Mesodermal cell (in vitro differentiated cells): ENCODE results near the gene TCTN1. TPM values are rescaled to one million over a fixed set of nuclear protein-coding genes. Genes with fewer than 3 reads are reported as not detected.
"Not testable (repeated sequence)": the region's sequence is repeated elsewhere in the genome, so short reads cannot be mapped to it uniquely, and the experiment has no call there.

Source experiments
- H3K27ac ChIP-seq: 2 replicates; pipeline ENCODE4 v1.7.0; 2013; ENCODE audit warnings: mild to moderate bottlenecking, low read depth, low read length, moderate library complexity; ENCODE audit not compliant: severe bottlenecking
- H3K36me3 ChIP-seq: 2 replicates; pipeline ENCODE4 v1.7.1; 2013; ENCODE audit warnings: mild to moderate bottlenecking, low read length, moderate library complexity; ENCODE audit not compliant: control insufficient read depth, insufficient read depth
- H3K4me1 ChIP-seq: one replicate; pipeline ENCODE4 v1.7.1; 2013; ENCODE audit warnings: mild to moderate bottlenecking, low read length; ENCODE audit not compliant: insufficient read depth, control insufficient read depth, poor library complexity, severe bottlenecking
- H3K4me3 ChIP-seq: 2 replicates; pipeline ENCODE4 v1.7.0; 2013; ENCODE audit warnings: low read length, control low read depth, mild to moderate bottlenecking; ENCODE audit not compliant: insufficient read depth, poor library complexity, severe bottlenecking; ENCODE audit errors: extremely low read depth
- H3K9me3 ChIP-seq: 2 replicates; pipeline ENCODE4 v1.7.1; 2013; ENCODE audit warnings: mild to moderate bottlenecking, low read length, moderate library complexity; ENCODE audit not compliant: control insufficient read depth
- WGBS, 2 experiments: methylation state at CpG; one replicate each; pipeline ENCODE4 v1.1.5; 2013; ENCODE audit warnings: missing lambda C conversion rate in 2 of 2; ENCODE audit not compliant: insufficient coverage in 2 of 2; 5-methylcytosine and 5-hydroxymethylcytosine counted together
- polyA plus RNA-seq, 2 experiments: library from polyadenylated mRNA; stranded (reverse); fragments of 50-300 nt; gene quantifications; one replicate each; pipeline ENCODE4 v1.2.3, GENCODE V29; 2013

TCTN1 gene
- 27.9 TPM for polyA plus RNA-seq (2013, experiment 1 of 2)
- 36.7 TPM for polyA plus RNA-seq (2013, experiment 2 of 2)

GRCh38 chr12:110613771-110614684 is at the start of gene TCTN1:
Gene TCTN1, plus strand, starts transcription at chr12:110614129. Its CDS starts 54 bp downstream, at chr12:110614183.
- peak within 1 kb of the TSS; percentile 49 for H3K27ac ChIP-seq
- WGBS, 2 experiments: 4 to 6% methylated on average over 41 to 55 of the region's 60 CpGs
- H3K4me1 ChIP-seq: no peaks in the 10 kb centered on the region

GRCh38 chr12:110564471-110564991 is 49.4 kb upstream of the TCTN1 start:
- H3K4me1 ChIP-seq: peaks cover 3% of the 10 kb centered on the region
- H3K36me3 ChIP-seq: peaks cover 3% of the 10 kb centered on the region
- H3K4me3 ChIP-seq: no peak overlapping the region
- 82 to 100% methylated on average over 1 to 2 of the region's 8 CpGs for whole genome bisulfite sequencing, 2 experiments
- H3K27ac ChIP-seq: no peak overlapping the region
- H3K9me3 ChIP-seq: peaks cover 9% of the 10 kb centered on the region

More at GRCh38 chr12:110613771-110614684, at the start of gene TCTN1:
- Histone ChIP-seq H3K4me3 (peak within 1 kb of the TSS; percentile 58), H3K36me3 (no peaks in the 10 kb centered on the region), H3K9me3 (no peaks in the 10 kb centered on the region)

- Histone ChIP-seq H3K4me3 (no peak overlapping the region), H3K9me3 (peaks cover 13% of the 10 kb centered on the region), H3K36me3 (peaks cover 3% of the 10 kb centered on the region), H3K27ac (no peak overlapping the region), H3K4me1 (peaks cover 3% of the 10 kb centered on the region)
- WGBS, 2 experiments: 96% methylated on average over 6 of the region's 8 CpGs
Observed at GRCh38 chr12:110565894-110566871, 47.7 kb upstream of the TCTN1 start.

- no peak overlapping the region for H3K4me3 ChIP-seq
- WGBS, 2 experiments: 90 to 96% methylated on average over 5 of the region's 5 CpGs
- peaks cover 3% of the 10 kb centered on the region for H3K4me1 ChIP-seq
- H3K9me3 ChIP-seq: peaks cover 21% of the 10 kb centered on the region
- H3K27ac ChIP-seq: no peak overlapping the region
- peaks cover 3% of the 10 kb centered on the region for H3K36me3 ChIP-seq
Observed at GRCh38 chr12:110566993-110567392, 46.9 kb upstream of the TCTN1 start.

GRCh38 chr12:110568752-110569151 is 45.2 kb upstream of the TCTN1 start:
- H3K36me3 ChIP-seq: peaks cover 3% of the 10 kb centered on the region
- no peak overlapping the region for H3K4me3 ChIP-seq
- 93 to 100% methylated on average over 2 to 4 of the region's 6 CpGs for WGBS, 2 experiments
- H3K9me3 ChIP-seq: peaks cover 29% of the 10 kb centered on the region
- peaks cover 2% of the 10 kb centered on the region for H3K4me1 ChIP-seq
- H3K27ac ChIP-seq: no peak overlapping the region

- not testable (repeated sequence) for H3K4me3 ChIP-seq, H3K4me1 ChIP-seq, H3K36me3 ChIP-seq, H3K27ac ChIP-seq
- H3K9me3 ChIP-seq: peaks cover 29% of the 10 kb centered on the region
- WGBS, 2 experiments: no CpG with 5 or more reads among the region's 2 CpGs
Observed at GRCh38 chr12:110569838-110570237, 44.1 kb upstream of the TCTN1 start.

GRCh38 chr12:110570798-110571197 is 43.1 kb upstream of the TCTN1 start:
- not testable (repeated sequence) for H3K27ac ChIP-seq, H3K4me3 ChIP-seq, H3K4me1 ChIP-seq, H3K36me3 ChIP-seq
- WGBS, 2 experiments: 100% methylated on average over 8 of the region's 16 CpGs; no CpG with 5 or more reads in 1 of the 2 experiments
- H3K9me3 ChIP-seq: peaks cover 29% of the 10 kb centered on the region

- Histone ChIP-seq H3K4me3 (no peak overlapping the region), H3K4me1 (peaks cover 8% of the 10 kb centered on the region), H3K27ac (no peak overlapping the region), H3K36me3 (peaks cover 5% of the 10 kb centered on the region), H3K9me3 (peaks cover 24% of the 10 kb centered on the region)
- no CpG with 5 or more reads among the region's 1 CpG for WGBS, 2 experiments
Observed at GRCh38 chr12:110574044-110574443, 39.9 kb upstream of the TCTN1 start.

- H3K27ac ChIP-seq, H3K36me3 ChIP-seq, H3K4me3 ChIP-seq, H3K4me1 ChIP-seq: not testable (repeated sequence)
- peaks cover 18% of the 10 kb centered on the region for H3K9me3 ChIP-seq
- WGBS, 2 experiments: 93 to 96% methylated on average over 5 to 7 of the region's 10 CpGs
Observed at GRCh38 chr12:110574717-110575230, 39.2 kb upstream of the TCTN1 start.

GRCh38 chr12:110575326-110575725 is 38.6 kb upstream of the TCTN1 start:
- Histone ChIP-seq H3K4me3 (no peak overlapping the region), H3K27ac (no peak overlapping the region), H3K4me1 (peaks cover 8% of the 10 kb centered on the region), H3K36me3 (peaks cover 5% of the 10 kb centered on the region), H3K9me3 (peaks cover 16% of the 10 kb centered on the region)
- whole genome bisulfite sequencing, 2 experiments: 89 to 100% methylated on average over 1 of the region's 1 CpG
